Measurements from ENCODE around the gene EIF3B.

The EIF3B gene

DNA sequence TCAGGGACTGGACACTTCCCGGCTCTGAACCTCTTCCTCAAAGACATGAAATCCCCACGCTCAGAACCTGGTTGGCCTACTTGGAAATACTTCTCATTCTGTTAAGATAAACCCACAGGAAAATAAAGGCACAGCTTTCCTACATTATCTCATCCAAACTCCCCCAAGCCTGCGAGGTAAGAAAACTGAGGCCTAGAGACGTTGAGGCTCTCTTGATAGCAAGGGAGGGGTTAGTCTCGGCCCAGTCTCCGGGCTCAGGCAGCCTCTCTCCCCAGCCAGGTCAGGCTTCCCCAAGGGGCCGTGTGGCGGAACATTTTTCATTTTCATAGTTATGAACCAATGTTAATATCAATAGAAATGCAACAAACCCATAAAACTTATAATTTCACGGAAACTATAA, 4.6 kb upstream of the EIF3B start:
- H3K9me3 ChIP-seq (ENCODE audit: severe bottlenecking) = no peaks in the 10 kb centered on the region
- no peak overlapping the region for H3K27ac ChIP-seq (ENCODE audit: poor library complexity, severe bottlenecking)
- peaks cover 4% of the 10 kb centered on the region for H3K4me1 ChIP-seq (ENCODE audit: insufficient read depth, poor library complexity, severe bottlenecking)
- DNase-seq (ENCODE audit: low spot score) (no peak), ATAC-seq (ENCODE audit: low read depth) (no peak)
- no peak overlapping the region for H3K4me3 ChIP-seq (ENCODE audit: severe bottlenecking)
- no peaks in the 10 kb centered on the region for H3K27me3 ChIP-seq (ENCODE audit: insufficient read depth, poor library complexity, severe bottlenecking)
- TF ChIP-seq, protein P1, sequence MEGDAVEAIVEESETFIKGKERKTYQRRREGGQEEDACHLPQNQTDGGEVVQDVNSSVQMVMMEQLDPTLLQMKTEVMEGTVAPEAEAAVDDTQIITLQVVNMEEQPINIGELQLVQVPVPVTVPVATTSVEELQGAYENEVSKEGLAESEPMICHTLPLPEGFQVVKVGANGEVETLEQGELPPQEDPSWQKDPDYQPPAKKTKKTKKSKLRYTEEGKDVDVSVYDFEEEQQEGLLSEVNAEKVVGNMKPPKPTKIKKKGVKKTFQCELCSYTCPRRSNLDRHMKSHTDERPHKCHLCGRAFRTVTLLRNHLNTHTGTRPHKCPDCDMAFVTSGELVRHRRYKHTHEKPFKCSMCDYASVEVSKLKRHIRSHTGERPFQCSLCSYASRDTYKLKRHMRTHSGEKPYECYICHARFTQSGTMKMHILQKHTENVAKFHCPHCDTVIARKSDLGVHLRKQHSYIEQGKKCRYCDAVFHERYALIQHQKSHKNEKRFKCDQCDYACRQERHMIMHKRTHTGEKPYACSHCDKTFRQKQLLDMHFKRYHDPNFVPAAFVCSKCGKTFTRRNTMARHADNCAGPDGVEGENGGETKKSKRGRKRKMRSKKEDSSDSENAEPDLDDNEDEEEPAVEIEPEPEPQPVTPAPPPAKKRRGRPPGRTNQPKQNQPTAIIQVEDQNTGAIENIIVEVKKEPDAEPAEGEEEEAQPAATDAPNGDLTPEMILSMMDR (IDR thresholded peaks at IDR 0.05; ENCODE audit: poor library complexity, severe bottlenecking) = no peak
- no peaks in the 10 kb centered on the region for H3K36me3 ChIP-seq (ENCODE audit: low read depth)

DNA sequence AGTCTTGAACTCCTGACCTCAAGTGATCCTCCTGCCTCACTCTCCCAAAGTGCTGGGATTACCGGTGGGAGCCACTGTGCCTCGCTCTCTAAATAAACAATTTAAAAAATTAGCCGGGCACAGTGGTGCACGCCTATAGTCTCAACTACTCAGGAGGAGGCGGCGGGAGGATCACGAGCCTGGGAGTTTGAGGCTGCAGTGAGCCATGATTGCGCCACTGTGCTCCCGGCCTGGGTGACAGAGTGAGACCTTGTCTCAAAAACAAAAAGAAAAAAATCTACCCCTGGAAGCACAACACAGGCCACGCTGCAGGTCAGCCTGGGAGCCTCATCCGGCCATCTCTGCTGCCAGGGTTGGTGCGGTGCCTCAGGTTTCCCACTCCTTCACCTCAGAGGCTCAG, 3.8 kb upstream of the EIF3B start:
- Histone ChIP-seq H3K4me1 (ENCODE audit: insufficient read depth, poor library complexity, severe bottlenecking) (peaks cover 4% of the 10 kb centered on the region), H3K27me3 (ENCODE audit: insufficient read depth, poor library complexity, severe bottlenecking) (no peaks in the 10 kb centered on the region), H3K36me3 (ENCODE audit: low read depth) (peaks cover 2% of the 10 kb centered on the region; the same call in 1 of the 2 replicates), H3K9me3 (ENCODE audit: severe bottlenecking) (no peaks in the 10 kb centered on the region), H3K4me3 (ENCODE audit: severe bottlenecking) (no peak overlapping the region), H3K27ac (ENCODE audit: poor library complexity, severe bottlenecking) (no peak overlapping the region)
- ATAC-seq (ENCODE audit: low read depth) (no peak), DNase-seq (ENCODE audit: low spot score) (no peak)
- TF ChIP-seq, protein P1 (IDR thresholded peaks at IDR 0.05; ENCODE audit: poor library complexity, severe bottlenecking) = no peak

DNA sequence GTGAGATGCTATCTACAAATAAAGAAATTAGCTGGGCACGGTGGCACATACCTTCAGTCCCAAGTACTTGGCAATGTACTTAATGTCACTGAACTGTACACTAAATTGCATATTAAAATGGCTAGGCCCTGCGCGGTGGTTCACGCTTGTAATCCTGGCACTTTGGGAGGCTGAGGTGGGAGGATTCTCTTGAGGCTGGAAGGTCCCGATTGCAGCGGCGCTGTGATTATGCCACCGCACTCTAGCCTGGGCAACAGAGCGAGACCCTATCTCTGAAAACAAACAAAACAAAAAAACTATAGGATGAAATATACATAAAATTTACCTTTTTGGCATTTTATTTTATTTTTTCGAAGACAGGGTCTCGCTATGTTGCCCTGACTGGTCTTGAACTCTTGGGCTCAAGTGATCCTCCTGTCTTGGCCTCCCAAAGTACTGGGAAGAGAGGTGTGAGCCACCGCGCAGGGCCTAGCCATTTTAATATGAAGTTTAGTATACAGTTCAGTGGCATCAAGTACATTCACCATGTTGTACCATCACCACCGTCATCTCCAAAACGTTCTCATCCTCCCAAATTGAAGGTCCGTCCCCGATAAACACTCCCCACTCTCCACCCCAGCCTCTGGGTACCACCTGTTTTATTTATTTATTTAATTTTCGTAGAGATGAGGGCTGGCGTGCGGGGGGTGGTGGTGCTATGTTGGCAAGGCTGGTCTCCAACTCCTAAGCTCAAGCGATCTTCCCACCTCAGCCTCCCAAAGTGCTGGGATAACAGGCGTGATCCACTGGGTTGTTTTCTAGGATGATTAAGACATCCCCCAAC, 1.3 kb upstream of the EIF3B start:
- DNase-seq (ENCODE audit: low spot score) (no peak), ATAC-seq (ENCODE audit: low read depth) (peak; percentile 2; the same call in 2 of the 3 replicates)
- TF ChIP-seq, protein P1 (IDR thresholded peaks at IDR 0.05; ENCODE audit: poor library complexity, severe bottlenecking) = no peak
- H3K36me3 ChIP-seq (ENCODE audit: low read depth) = peaks cover 24% of the 10 kb centered on the region
- H3K4me3 ChIP-seq (ENCODE audit: severe bottlenecking) = peak overlapping the region; percentile 96
- no peaks in the 10 kb centered on the region for H3K27me3 ChIP-seq (ENCODE audit: insufficient read depth, poor library complexity, severe bottlenecking)
- H3K27ac ChIP-seq (ENCODE audit: poor library complexity, severe bottlenecking) = peak overlapping the region; percentile 87
- peaks cover 14% of the 10 kb centered on the region for H3K4me1 ChIP-seq (ENCODE audit: insufficient read depth, poor library complexity, severe bottlenecking)
- no peaks in the 10 kb centered on the region for H3K9me3 ChIP-seq (ENCODE audit: severe bottlenecking)

DNA sequence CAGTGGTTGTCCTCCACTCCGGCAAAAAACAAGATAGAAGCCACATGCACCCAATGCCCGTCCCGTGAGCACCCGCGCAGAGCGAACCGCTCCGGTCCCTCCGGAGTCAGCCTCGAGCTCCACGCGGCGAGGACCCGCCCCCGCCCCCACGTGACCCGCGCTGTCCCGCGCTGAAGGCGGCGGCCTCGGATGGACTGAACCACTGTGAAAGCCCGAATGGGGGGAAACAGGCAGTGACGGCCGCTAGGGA, 766 bp upstream of the EIF3B start:
- TF ChIP-seq, protein P1 (IDR thresholded peaks at IDR 0.05; ENCODE audit: poor library complexity, severe bottlenecking) = no peak
- Histone ChIP-seq H3K27me3 (ENCODE audit: insufficient read depth, poor library complexity, severe bottlenecking) (no peaks in the 10 kb centered on the region), H3K4me3 (ENCODE audit: severe bottlenecking) (peak overlapping the region; percentile 96), H3K4me1 (ENCODE audit: insufficient read depth, poor library complexity, severe bottlenecking) (peaks cover 14% of the 10 kb centered on the region), H3K36me3 (ENCODE audit: low read depth) (peaks cover 30% of the 10 kb centered on the region), H3K27ac (ENCODE audit: poor library complexity, severe bottlenecking) (peak overlapping the region; percentile 87), H3K9me3 (ENCODE audit: severe bottlenecking) (no peaks in the 10 kb centered on the region)
- DNase-seq (ENCODE audit: low spot score) = peak; percentile 87
- peak; percentile 76 for ATAC-seq (ENCODE audit: low read depth)

All from RWPE2 (cell line).